Neural progenitor cell (in vitro differentiated cells): ENCODE data around the gene CACHD1.

Experiments
- EZH2 ChIP-seq: fragments of 200-600 bp; sonication (generic); IDR thresholded peaks from 2 replicates; pipeline ENCODE4 v1.6.1; 2017; ENCODE audit warnings: antibody characterized with exemption, mild to moderate bottlenecking, moderate library complexity
- EZH2phosphoT487 ChIP-seq: fragments of 200-600 bp; sonication (generic); IDR thresholded peaks from 2 replicates; pipeline ENCODE4 v1.6.1; 2017; ENCODE audit warnings: antibody characterized with exemption
- TF ChIP-seq, protein P1 (sequence below): fragments of 200-600 bp; sonication (generic); IDR thresholded peaks from 2 replicates; pipeline ENCODE4 v1.5.1; 2017; ENCODE audit warnings: antibody characterized with exemption, mild to moderate bottlenecking

GRCh38 chr1:64574301-64574700 lies 104.4 kb downstream of the CACHD1 start:
- TF ChIP-seq, protein P1, sequence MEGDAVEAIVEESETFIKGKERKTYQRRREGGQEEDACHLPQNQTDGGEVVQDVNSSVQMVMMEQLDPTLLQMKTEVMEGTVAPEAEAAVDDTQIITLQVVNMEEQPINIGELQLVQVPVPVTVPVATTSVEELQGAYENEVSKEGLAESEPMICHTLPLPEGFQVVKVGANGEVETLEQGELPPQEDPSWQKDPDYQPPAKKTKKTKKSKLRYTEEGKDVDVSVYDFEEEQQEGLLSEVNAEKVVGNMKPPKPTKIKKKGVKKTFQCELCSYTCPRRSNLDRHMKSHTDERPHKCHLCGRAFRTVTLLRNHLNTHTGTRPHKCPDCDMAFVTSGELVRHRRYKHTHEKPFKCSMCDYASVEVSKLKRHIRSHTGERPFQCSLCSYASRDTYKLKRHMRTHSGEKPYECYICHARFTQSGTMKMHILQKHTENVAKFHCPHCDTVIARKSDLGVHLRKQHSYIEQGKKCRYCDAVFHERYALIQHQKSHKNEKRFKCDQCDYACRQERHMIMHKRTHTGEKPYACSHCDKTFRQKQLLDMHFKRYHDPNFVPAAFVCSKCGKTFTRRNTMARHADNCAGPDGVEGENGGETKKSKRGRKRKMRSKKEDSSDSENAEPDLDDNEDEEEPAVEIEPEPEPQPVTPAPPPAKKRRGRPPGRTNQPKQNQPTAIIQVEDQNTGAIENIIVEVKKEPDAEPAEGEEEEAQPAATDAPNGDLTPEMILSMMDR = no peak
- TF ChIP-seq EZH2phosphoT487 (no peak), EZH2 (no peak)
